ENCODE data around the gene STK10.

Gene STK10

DNA sequence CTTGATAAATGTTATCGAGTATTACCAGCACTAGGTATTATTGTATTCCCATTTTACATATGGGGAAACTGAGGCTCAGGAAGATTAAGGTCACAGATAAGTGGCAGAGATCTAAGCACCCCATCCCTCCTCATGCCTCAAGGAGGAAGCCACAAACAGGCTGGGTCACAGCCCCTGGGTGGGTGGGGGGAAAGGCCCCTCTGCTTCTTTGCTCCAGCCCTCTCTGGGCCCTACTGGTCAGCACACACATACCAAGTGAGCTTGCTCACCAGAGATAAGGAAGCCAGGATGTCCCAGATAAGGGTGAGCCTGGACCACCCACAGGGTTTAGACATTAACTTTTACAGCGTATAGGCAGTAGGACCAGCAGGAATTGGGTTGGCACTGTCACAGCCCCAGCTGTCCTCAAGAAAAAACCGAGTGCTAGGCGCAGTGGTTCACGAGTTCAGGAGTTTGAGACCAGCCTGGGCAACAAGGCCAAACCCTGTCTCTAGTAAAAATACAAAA lies 45.3 kb downstream of the STK10 start:
- DNase-seq (ENCODE audit: low spot score), result no peak

DNA sequence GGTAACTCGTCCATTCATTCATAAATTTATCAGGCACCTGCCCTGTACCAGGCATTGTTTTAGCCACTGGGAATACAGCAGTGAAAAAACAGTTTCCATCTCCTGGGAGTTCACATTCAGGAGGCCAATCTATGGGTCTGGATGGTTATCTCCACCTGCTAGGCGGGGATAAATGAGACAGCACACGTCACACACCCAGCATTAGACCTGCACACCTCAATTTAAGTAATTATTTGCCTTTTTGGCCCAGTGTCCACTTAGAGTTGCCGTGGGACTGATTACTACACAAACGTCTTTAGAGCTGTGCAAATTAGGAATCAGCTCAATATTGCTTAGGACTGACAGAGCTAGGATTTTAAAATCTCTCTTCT lies 46.1 kb downstream of the STK10 start:
- no peak for DNase-seq (ENCODE audit: low spot score)

DNA sequence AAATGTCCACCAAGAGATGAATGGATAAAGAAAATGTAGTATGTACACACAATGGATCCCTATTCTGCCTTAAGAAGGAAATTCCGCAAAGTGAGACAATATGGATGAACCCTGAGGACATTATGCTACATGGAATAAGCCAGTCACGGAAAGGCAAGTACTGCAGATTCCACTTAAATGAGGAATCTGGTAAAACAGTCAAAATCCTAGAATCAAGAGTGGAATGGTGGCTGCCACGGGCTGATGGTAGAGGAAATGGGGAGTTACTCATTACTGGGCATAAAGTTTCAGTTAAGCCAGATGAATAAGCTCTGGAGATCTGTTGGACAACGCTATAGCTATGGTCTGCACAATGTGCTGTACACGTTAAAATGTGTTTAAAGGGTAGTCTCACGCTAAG lies 47.2 kb downstream of the STK10 start:
- DNase-seq (ENCODE audit: low spot score), result no peak

DNA sequence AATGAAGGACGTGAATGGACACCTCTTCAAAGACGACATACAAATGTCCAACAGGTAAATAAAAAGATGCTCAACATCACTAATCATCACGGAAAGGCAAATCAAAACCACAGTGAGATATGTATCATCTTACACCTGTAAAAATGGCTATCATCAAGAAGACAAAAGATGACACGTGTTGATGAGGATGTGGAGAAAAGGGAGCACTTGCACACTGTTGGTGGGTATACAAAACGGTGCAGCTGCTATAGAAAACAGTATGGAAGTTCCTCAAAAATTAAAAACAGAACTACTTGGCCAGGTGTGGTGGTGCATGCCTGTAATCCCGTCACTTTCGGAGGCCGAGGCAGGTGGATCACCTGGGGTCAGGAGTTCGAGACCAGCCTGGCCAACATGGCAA lies 47.9 kb downstream of the STK10 start:
- no peak for DNase-seq (ENCODE audit: low spot score)

DNA sequence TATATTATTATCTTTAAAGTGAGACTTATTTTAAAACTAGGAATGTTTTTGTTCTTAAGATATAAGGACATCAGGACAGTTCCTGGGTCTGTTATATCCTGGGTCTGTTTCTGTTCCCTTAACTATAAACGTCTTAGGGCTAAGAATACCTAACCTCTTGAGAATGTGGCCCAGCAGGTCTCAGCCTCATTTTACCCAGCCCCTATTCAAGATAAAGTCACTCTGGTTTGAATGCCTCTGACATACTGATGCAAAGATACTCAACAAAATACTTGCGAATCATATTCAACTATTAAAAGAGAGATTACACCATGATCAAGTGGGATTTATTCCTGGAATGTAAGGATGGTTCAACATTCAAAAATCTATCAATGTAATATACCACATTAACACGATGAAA lies 51.0 kb downstream of the STK10 start:
- no peak for DNase-seq (ENCODE audit: low spot score)

DNA sequence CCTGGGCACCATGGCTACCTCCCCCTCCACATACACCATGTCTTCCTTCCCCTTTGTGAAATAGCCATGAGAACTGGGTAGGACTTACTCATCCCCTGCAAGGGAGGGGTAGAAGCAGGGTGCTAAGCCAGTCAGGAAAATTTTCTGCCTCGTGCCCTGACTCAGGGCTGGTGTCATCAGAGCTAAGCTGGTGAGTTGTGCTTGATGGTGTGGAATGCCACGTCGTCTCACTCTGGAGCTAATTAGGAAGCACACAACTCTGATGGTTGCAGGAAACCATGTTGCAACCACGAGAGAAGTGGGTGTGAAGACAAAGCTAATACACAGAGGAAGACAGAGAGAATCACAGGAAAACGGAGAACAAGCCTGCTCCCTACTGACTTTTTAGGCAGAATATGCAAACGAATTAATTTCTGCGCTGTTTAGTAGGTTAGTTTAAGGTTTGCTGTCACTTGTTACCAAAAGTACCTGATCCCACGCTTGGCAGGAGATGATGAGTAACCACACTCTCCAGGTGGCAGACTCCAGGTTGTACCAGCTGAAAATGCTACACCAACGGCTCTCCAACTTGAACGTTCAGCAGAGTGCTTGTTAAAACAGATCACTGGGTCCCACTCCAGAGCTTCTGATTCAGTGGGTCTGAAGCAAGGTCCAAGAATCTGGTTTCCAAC lies 54.5 kb downstream of the STK10 start:
- peak; percentile 97 for DNase-seq (ENCODE audit: low spot score)

DNA sequence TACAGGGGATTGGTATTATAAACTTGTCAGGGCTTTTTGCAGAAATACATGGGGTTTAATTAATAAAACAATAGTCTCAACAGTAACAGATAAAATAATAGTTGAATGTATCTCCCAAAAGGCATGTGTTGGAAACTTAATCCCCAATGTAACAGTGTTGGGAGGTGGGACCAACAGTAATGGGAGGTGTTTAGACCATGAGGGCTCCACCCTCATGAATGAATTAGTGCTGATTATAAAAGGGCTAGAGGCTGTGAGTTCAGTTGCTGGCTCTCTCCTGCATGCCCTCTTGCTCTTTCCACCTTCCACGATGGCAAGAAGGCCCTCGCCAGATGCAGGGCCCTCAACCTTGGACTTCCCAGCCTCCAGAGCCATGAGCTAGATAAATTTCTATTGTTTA lies 56.3 kb downstream of the STK10 start:
- no peak for DNase-seq (ENCODE audit: low spot score)

DNA sequence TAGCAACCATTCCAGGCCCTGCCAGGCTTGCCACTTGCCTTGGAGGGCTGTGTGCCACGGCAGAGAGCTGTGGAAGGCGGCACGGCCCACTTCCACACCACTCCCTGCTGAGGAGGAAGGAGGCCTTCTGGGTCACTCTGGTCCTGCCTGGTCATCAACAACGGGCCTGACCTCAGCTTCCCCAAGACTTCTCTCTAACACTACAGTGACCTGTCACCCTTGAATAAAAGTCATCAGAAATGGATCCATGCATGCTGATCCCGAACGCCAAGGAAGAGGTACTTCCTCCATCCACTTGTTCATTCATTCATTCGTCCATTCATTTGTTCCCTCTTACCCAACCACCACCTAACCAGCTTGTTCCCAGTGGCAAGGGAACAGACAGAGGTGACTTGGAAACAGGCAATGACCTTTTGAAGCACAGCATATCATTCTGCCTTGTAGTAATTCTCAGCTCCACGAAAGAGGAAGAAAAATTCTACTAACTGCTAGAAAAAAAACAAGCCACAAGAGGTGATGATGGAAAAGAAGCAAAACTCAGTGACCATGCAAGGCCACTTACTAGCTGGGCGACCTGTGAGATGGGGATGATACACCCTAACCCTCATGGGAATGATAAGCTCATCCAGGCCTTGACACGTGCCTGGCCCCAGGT lies 58.6 kb downstream of the STK10 start:
- DNase-seq (ENCODE audit: low spot score), result no peak

DNA sequence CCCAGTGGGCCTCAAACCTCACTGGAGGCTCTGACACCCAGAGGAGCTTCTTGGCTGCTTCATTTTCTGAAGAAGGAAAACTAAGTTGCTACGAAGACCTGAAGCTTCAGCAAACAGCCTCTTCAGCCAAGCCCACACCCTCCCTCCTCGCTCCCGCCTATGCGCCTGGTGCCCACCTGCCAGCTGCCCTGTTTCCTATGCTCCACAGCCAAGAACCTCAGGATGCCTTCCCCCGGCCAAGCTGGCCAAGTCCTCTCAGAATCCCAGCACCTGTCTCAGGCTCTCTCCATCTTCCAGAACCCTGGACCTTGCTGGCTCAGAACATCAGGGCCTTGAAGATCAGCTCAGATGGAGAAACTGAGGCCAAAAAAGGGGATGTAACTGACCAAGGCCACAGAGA lies 60.4 kb downstream of the STK10 start:
- no peak for DNase-seq (ENCODE audit: low spot score)

DNA sequence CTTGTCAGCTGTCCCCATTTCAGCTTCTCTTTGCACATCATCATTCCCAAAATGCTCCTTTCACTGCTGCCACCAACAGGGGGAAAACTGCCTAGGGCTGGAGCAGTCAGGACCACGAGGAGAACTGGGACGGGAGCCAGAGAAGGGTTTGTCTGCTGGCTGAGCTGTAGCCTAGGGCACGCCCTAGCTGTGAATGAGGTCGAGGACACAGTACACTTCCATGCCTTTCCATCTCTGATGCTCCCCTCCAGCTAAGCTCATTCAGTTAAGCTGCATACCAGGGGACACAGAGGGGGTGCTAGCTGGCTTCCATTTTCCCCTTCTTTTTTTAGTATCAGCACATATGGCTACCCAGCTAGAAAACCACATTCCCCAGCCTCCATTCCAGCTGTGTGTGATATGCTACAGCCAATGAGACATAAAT lies 64.7 kb downstream of the STK10 start:
- DNase-seq (ENCODE audit: low spot score), result peak; percentile 93

DNA sequence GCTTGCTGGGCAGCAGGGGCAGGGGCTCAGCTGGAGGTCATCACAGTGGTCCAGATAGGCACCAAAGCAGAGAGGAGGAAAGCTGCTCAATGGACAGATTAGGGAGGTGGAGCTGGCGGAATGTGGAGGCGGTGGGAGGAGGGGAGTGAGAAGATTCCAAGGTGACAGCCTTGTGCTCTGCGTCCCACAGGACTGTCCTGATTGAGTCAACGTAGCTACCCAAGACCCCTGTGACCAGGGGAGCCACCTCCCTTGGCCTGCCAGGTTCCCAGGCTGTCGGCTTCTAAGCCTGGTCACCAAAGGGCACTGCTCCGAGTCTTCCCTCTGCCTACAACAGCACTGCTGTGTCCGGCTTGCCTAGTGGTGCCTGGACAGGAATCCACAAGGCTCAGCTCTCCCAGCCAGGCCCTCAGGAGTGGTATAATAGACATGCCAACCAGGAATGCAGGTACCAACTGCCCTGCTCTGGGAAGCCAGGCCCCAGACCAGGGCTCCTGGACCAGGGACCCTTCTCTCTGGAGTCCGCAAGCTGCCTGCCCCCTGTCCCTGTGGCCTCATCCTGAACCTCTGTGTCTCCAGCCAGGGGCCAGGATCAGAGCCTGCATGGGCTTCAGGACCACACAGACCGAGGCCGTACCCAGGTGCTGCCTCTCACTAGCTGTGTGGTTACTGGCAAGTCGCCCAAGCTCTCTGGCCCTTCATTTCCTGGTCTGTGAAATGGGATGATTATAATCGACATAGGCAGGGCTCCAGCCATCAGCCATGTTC lies 67.9 kb downstream of the STK10 start:
- no peak for DNase-seq (ENCODE audit: low spot score)

DNA sequence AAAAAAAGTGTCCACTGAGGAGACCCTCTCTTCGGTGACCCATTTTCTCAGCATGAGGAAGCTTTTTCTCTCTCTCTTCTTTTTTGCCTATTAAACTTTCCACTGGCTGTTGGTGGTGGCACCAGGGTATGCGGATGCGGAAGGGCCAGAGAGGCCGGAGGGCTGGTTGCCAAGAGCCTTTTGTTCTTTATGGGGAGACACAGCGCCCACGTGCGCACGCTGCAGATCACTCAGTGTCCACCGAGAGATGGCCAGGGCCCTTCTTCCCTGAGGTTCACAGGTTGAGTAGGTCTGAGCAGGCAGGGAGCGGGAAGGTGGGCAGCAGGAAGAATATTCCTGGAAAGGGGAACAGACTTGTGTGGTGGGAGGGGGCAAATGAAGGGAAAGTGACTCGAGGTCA lies 69.1 kb downstream of the STK10 start:
- DNase-seq (ENCODE audit: low spot score), result no peak

DNA sequence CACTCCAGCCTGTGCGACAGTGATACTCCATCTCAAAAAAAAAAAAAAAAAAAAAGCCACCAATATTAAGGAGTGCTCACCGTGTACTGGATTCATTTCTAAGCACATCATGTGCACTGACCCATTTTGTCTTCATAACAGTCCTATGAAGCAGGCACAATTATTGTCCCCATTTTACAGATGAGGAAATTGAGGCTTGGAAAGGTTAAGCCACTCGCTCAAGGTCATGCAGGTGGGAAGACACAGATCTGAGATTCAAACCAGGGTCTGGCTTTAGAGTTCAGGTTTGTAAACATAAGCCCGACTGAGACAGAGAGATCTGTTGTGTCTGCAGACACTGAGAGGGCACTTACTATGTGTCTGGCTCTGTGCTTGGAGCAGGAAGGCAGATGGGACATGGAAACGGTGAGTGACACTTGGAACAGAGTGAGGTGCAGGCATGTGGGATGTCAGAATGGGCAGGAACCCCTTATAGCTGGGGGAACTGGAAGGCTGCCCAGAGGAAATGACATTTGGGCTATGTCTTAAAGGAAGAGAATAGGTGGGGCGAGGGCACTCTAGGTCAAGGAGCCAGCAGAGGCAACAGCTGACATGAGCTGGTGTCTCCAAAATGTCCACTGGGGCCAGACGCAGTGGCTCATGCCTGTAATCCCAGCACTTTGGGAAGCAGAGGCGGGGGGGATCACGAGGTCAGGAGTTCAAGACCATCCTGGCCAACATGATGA lies 69.9 kb downstream of the STK10 start:
- no peak for DNase-seq (ENCODE audit: low spot score)

DNA sequence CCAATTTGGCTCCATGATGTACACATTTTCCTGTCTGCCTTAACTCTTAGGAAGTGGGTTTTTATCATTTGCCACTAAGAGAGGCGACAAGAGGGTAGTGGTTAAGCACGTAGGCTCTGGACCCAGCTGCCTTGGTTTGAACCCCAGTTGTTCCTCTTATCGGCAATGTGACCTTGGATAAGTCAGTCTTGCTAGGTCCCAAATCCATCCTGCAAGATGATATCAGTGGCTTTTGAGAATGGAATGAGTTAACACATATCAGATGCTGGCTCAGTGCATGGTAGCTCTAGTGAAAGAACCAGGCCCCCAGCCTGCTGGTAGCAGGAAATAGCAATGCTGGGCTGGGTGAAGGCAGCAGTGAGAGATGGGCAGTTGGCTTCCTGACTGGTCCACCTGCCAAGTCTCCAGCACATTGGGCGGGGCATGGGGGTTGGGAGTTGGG lies 72.5 kb downstream of the STK10 start:
- no peak for DNase-seq (ENCODE audit: low spot score)

DNA sequence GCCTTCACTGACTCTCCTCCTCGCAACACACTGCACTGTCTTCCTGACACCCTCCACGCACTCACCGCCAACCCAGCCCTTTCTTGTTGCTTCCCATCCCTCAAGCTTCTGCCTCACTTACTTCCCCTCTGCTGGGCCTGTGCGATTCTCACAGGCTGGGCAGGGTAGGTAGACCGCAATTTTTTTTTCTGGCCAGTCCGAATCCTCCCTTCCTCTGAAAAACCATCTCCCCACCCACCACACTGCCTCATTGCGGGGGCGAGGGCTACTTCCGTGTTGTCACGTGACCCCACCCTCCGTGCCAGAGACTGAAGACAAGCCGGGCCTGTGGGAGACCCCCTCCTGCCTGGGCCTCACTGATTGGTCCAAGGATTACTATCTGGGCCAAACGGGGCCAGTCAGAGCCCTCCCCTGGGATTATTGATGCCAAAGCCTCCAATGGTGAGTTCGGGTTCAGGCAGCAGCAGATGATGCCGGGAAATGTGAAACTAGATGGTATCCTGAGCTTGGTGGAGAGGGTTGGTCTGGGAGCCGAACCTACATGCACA lies 73.1 kb downstream of the STK10 start:
- no peak for DNase-seq (ENCODE audit: low spot score)

DNA sequence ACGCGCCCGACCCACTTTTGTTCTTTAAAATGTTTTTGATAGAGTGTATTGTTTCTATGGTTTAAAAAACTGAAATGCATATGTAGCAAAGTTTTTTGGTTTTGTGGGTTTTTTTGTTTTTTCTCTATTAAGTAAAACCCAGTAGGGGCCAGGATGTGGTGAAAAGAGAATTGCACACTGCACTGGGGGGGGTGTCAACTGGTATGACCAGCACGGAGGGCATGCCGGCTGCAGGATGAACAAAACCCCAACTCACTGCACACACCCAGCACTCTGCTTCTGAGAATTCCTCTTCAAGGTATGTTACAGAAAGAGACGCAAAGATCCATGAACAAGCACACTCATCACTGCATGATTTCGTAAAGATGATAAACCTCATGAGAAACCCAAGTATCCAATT lies 75.0 kb downstream of the STK10 start:
- DNase-seq (ENCODE audit: low spot score), result no peak

DNA sequence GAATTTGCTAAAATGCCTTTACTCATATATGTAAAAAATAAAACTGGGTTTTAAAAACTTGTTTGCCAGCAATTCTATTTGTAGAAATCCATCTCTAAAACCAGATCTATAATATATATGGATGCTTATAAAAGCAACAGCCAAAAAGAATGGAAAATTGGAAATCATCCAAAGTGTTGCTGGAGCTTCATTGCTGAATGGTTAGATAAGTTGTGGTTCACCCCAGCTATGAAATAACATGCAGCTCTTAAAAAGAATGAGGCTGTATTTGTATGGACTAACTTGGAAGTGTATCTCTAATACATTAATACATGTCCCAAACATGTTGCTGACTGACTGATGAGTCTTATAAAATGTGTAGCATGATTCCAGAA lies 76.2 kb downstream of the STK10 start:
- peak; percentile 53 for DNase-seq (ENCODE audit: low spot score)

DNA sequence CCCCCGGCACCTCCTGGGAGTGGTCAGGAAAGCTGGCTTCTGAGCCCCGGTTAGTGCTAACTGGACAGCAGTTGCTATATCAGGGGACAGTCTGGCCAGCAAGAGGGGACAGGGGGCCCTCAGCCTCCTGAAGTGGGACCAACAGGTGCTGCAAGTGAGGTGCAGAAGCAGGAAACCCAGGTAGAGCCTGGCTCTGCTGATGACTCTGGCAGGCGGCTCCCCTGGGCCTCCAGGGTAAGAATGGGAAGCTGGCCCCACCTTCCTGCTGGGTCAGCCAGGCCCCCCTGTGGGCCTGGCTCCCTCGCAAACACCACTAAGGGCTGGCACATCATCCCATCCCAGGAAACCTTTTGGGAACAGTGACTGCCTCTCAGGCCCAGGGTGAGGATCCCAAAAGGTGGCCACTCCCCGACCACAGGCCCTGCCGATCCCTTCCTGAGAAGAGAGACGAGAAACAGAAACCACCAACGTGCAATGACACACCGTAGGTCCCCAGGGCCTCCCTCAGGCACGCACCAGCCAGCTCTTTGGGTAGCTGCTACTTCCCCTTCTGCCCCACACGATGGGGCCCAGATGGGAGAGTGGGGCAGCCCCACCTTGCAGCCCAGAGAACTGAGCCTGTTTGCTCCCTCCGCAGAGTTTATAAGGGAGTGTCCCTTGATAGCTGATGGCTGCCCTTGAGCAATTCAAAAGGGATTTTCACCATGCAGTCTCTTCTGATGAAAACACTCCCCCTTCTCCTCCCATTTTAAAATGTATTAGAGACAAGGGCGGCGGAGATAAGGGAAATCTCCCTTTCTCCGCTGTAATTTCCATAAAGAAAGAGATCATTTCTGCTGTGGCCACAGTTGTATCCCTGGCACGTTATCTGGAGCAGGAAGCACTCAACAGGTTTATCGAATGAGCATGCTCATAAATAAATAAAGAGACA lies 76.8 kb downstream of the STK10 start:
- peak; percentile 68 for DNase-seq (ENCODE audit: low spot score)

DNA sequence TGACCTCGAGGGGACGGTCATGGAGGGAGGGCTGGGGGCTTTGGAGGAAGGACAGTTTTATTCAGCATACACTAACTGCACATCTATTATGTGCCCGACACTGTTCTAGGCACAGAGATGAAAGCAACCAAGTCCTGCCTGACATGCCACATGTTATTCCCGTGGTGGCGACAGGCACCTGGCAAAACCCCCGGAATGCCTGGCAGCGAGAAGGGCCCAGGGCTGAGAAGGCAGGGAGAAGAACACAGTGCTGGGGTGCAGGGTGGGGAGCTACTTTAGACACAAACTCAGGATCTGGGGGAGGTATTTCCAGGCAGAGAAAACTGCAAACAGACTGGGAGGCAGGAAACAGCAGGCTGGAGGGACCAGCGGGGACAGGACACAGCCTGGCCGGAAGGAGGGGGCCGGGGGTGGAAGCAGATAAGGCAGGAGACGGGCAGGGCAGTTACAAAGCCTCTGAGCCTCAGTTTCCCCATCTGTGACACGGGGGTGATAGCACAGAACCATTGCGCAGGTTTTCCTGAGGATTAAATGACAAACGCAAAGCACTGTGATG lies 77.7 kb downstream of the STK10 start:
- DNase-seq (ENCODE audit: low spot score), result no peak

DNA sequence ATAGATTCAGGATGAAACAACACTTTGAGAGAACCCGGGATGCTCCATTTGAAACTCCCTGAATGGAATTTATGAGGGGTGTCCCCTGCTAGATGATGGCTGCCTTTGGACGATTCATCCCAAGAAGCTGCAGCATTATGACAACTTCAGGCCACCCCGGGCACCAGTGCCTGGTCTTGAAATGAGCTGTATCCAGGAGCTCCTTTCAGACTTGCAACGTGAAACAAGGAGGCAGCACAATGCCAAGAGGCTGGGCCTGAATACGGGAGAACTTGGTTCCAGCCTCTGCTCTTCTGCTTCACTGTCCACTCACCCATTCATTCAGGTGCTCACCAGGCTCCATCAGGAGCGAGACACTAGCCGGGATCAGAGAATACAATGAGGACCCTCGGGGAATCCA lies 78.3 kb downstream of the STK10 start:
- DNase-seq (ENCODE audit: low spot score), result no peak

DNA sequence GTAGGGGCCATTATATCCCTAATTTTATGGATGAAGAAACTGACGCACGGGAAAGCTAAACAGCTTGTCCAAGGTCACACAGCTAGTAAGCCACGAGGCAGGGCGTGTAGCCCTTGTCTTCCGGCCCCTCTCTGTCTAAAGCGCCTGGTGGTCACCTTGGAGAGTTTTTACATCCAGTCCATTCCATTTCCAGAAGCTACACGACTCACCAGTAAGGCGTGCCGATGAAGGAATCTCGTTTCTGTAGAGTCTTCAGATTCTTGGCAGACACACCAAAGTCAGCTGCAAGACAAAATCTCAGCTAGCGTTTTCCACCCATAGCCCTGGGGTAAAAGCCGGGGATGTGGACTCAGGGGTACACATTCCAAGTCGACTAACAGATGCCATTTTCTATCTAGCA lies 80.5 kb downstream of the STK10 start:
- DNase-seq (ENCODE audit: low spot score), result peak; percentile 77

All from AG20443 (cell line).